Kidney (tissue), 14 donors: ENCODE results near the gene NSUN3. TPM values are rescaled to one million over a fixed set of nuclear protein-coding genes. Genes with fewer than 3 reads are reported as not detected.

Experiments used
- DNase-seq, 5 donors: peaks; one replicate each; pipeline ENCODE4 v3.0.0-alpha.2; 2013 to 2020
- FAIRE-seq: peaks from 2 replicates; lab custom pipeline; 2012; peaks lifted over from hg19 to GRCh38; lab: Jason Lieb, UNC
- H3K27ac ChIP-seq, 2 donors: one replicate each; pipeline ENCODE4 v1.7.0; 2013; ENCODE audit warnings: low read depth in 2 of 2, low read length in 2 of 2, inconsistent platforms in 1 of 2
- H3K27me3 ChIP-seq: one replicate; pipeline ENCODE4 v1.7.1; 2013; ENCODE audit warnings: low read length, inconsistent platforms; ENCODE audit not compliant: control insufficient read depth, insufficient read depth
- H3K36me3 ChIP-seq, 3 donors: one replicate each; pipeline versions ENCODE4 v1.7.0 to v1.7.1; 2013; ENCODE audit warnings: low read length in 3 of 3, control low read depth in 1 of 3, inconsistent platforms in 1 of 3; ENCODE audit not compliant: insufficient read depth in 3 of 3, control insufficient read depth in 2 of 3
- H3K4me1 ChIP-seq, 3 donors: one replicate each; pipeline versions ENCODE4 v1.7.0 to v1.7.1; 2013; ENCODE audit warnings: low read length in 3 of 3, inconsistent platforms in 1 of 3, low read depth in 1 of 3; ENCODE audit not compliant: control insufficient read depth in 2 of 3, insufficient read depth in 2 of 3
- H3K4me3 ChIP-seq, 3 donors: one replicate each; pipeline versions ENCODE4 v1.7.0 to v1.8.1; 2013; ENCODE audit warnings: low read length in 3 of 3, control low read depth in 1 of 3, inconsistent platforms in 1 of 3
- H3K9ac ChIP-seq, 3 donors: one replicate each; pipeline versions ENCODE4 v1.7.0 to v1.7.1; 2013; ENCODE audit warnings: low read length in 3 of 3, control low read depth in 1 of 3, inconsistent platforms in 1 of 3
- H3K9me3 ChIP-seq, 3 donors: one replicate each; pipeline versions ENCODE4 v1.7.0 to v1.7.1; 2013; ENCODE audit warnings: low read length in 3 of 3, control low read depth in 1 of 3, inconsistent platforms in 1 of 3; ENCODE audit not compliant: control insufficient read depth in 2 of 3, insufficient read depth in 1 of 3
- CTCF ChIP-seq: IDR thresholded peaks from 3 replicates; pipeline ENCODE4 v1.5.1; 2012; ENCODE audit warnings: mild to moderate bottlenecking, moderate library complexity, borderline replicate concordance; ENCODE audit not compliant: insufficient read depth; ENCODE audit errors: extremely low read depth
- intact Hi-C: fragments of 100-400 bp; cut with DNase I; formaldehyde crosslinking; loops from one replicate; pipeline ENCODE4 v1.11.1; 2022
- polyA plus RNA-seq: library from polyadenylated mRNA; stranded (reverse); fragments of 350-450 nt; fragmentation: Illumina TruSeq; extraction: RNeasy Lipid Tissue Mini Kit (QIAGEN cat#74804); gene quantifications from one replicate; pipeline ENCODE4 v1.2.3, GENCODE V29; 2014; ENCODE audit warnings: low read depth, low replicate concordance; ENCODE audit not compliant: insufficient read depth
- total RNA-seq: library from RNA; stranded (reverse); fragmentation: NEBNext Ultra II Directional; extraction: Animal tissue kit (Norgen Biotek cat#: 25700); gene quantifications from one replicate; pipeline ENCODE4 v1.2.1, GENCODE V29; 2021
- donor health status: control.
- donor health status: control.
- donor health status: control.
- donor health status: control.
- donor health status: control.
- donor health status: DM: yes; HTN: yes; CAD: no.
- donor health status: Normal renal cell carcinoma (clear cell type).

The NSUN3 gene
- total and polyA plus RNA-seq, 2 donors from 2014 or later = 6.5 to 16.3 TPM

DNA sequence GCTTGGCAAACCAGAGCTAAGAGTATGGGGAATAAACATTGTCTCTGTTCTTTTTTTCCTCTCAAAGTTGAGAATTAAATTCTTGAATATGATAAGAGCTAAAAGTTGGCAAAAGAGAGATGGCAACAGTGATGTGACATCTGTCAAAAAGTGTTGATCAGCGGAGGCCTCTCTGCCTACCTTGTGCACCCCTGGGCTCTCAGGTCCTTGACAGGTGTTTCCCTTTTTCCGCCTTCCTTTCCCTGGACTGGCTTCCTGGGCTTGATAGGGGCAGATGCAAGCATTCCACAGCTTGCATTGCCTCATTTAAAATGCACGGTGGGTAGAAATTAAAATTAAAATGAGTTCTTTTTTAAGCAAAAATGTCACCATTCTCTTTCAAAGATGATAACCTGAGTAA is 84.2 kb downstream of the NSUN3 start:
- Histone ChIP-seq H3K9me3 (no peaks in the 10 kb centered on the region), H3K27me3 (no peaks in the 10 kb centered on the region), H3K4me1 (no peaks in the 10 kb centered on the region), H3K36me3 (no peaks in the 10 kb centered on the region), H3K9ac (no peak overlapping the region), H3K4me3 (no peak overlapping the region), H3K27ac (no peak overlapping the region)
- intact Hi-C loops = no loop called here
- DNase-seq (no peak), FAIRE-seq (no peak)
- no peak for TF ChIP-seq CTCF

DNA sequence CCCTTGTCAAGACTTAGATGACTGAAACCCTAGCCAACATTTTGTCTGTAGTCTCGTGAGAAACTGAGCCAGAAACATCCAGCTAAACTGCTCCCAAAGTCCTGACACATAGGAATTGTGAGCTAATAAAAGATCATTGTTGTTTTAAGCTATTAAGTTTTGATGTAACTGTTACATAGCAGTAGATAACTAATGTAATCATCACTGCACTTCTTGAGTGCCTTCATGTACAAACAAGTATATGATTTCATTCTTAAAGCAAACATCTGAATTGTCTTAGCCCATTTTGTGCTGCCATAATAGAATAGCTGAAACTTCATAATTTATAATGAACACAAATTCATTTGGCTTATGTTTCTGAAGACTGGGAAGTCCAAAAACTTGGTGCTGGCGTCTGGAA is 87.3 kb downstream of the NSUN3 start:
- no peak for DNase-seq
- TF ChIP-seq CTCF = no peak
- Histone ChIP-seq H3K27me3 (no peaks in the 10 kb centered on the region), H3K27ac (no peak overlapping the region), H3K9me3 (no peaks in the 10 kb centered on the region), H3K4me3 (no peak overlapping the region), H3K4me1 (no peaks in the 10 kb centered on the region), H3K9ac (no peak overlapping the region), H3K36me3 (no peaks in the 10 kb centered on the region)
- FAIRE-seq = no peak
- intact Hi-C loops = no loop called here

- no peak overlapping the region for H3K4me3 ChIP-seq
- no peaks in the 10 kb centered on the region for H3K9me3 ChIP-seq
- H3K27ac ChIP-seq = no peak overlapping the region
- intact Hi-C loops = no loop called here
- DNase-seq = no peak
- TF ChIP-seq CTCF = no peak
- FAIRE-seq = no peak
- no peaks in the 10 kb centered on the region for H3K4me1 ChIP-seq
- H3K36me3 ChIP-seq = no peaks in the 10 kb centered on the region
- H3K9ac ChIP-seq = no peak overlapping the region
- H3K27me3 ChIP-seq = no peaks in the 10 kb centered on the region
Measured at GRCh38 chr3:94156626-94157025, 93.8 kb downstream of the NSUN3 start.

GRCh38 chr3:94158512-94158911 is 95.7 kb downstream of the NSUN3 start:
- Histone ChIP-seq H3K9ac (no peak overlapping the region), H3K4me3 (no peak overlapping the region), H3K4me1 (no peaks in the 10 kb centered on the region), H3K27me3 (no peaks in the 10 kb centered on the region), H3K9me3 (no peaks in the 10 kb centered on the region), H3K27ac (no peak overlapping the region), H3K36me3 (no peaks in the 10 kb centered on the region)
- intact Hi-C loops = no loop called here
- DNase-seq (no peak), FAIRE-seq (no peak)
- TF ChIP-seq CTCF = no peak
